ENCODE measurements around the gene SLC5A8. TPM values are rescaled to one million over a fixed set of nuclear protein-coding genes. Genes with fewer than 3 reads are reported as not detected.

SLC5A8 gene
- total RNA-seq, 4 donors from 2014 or later = 0.32 TPM; not detected in 3

GRCh38 chr12:101200145-101200544, 9.9 kb downstream of the SLC5A8 start:
- in situ Hi-C loops (cut with MboI; ENCODE audit: low pct_ligation_motif_present in 1 of 4, low pct_unique_long_range_greater_than_20kb in 1 of 4, low sequenced_read_pairs in 3 of 4) (no loop called here), intact Hi-C loops (cut with DNase I; ENCODE audit: low total_unique reads) (no loop called here)
- Histone ChIP-seq H3K4me1 (peaks cover 0 to 3% (median 0%) of the 10 kb centered on the region in 4 donors), H3K36me3 (no peaks in the 10 kb centered on the region), H3K4me3 (no peak overlapping the region), H3K9me3 (no peaks in the 10 kb centered on the region), H3K27ac (no peak overlapping the region), H3K27me3 (no peaks in the 10 kb centered on the region)
- TF ChIP-seq POLR2A (IDR thresholded peaks at IDR 0.05) (no peak), EP300 (IDR thresholded peaks at IDR 0.05; ENCODE audit: low read depth) (no peak), CTCF (IDR thresholded peaks at IDR 0.05) (no peak), POLR2AphosphoS5 (IDR thresholded peaks at IDR 0.05) (no peak)
- WGBS, 2 donors (ENCODE audit: low coverage in 1 of 2) = 56 to 65% methylated on average over 2 of the region's 2 CpGs
- no peak for DNase-seq

- no peaks in the 10 kb centered on the region for H3K9me3 ChIP-seq
- H3K4me3 ChIP-seq = no peak overlapping the region
- intact Hi-C loops (cut with DNase I; ENCODE audit: low total_unique reads) (no loop called here), in situ Hi-C loops (cut with MboI; ENCODE audit: low pct_ligation_motif_present in 1 of 4, low pct_unique_long_range_greater_than_20kb in 1 of 4, low sequenced_read_pairs in 3 of 4) (no loop called here)
- H3K36me3 ChIP-seq = no peaks in the 10 kb centered on the region
- no peak overlapping the region for H3K27ac ChIP-seq
- TF ChIP-seq CTCF (IDR thresholded peaks at IDR 0.05) (no peak), POLR2A (IDR thresholded peaks at IDR 0.05) (no peak), EP300 (IDR thresholded peaks at IDR 0.05; ENCODE audit: low read depth) (no peak), POLR2AphosphoS5 (IDR thresholded peaks at IDR 0.05) (no peak)
- no peaks in the 10 kb centered on the region for H3K4me1 ChIP-seq
- WGBS, 2 donors (ENCODE audit: low coverage in 1 of 2) = 79 to 83% methylated on average over 2 of the region's 2 CpGs
- no peaks in the 10 kb centered on the region for H3K27me3 ChIP-seq
- no peak for DNase-seq
Observed at GRCh38 chr12:101186291-101186690, 23.7 kb downstream of the SLC5A8 start.

- H3K4me1 ChIP-seq = no peaks in the 10 kb centered on the region
- no peak for TF ChIP-seq CTCF (IDR thresholded peaks at IDR 0.05)
- no peak for TF ChIP-seq POLR2A (IDR thresholded peaks at IDR 0.05)
- no peak for TF ChIP-seq EP300 (IDR thresholded peaks at IDR 0.05; ENCODE audit: low read depth)
- no peak for TF ChIP-seq POLR2AphosphoS5 (IDR thresholded peaks at IDR 0.05)
- in situ Hi-C loops (cut with MboI; ENCODE audit: low pct_ligation_motif_present in 1 of 4, low pct_unique_long_range_greater_than_20kb in 1 of 4, low sequenced_read_pairs in 3 of 4) = no loop called here
- no peaks in the 10 kb centered on the region for H3K36me3 ChIP-seq
- no peak overlapping the region for H3K27ac ChIP-seq
- H3K9me3 ChIP-seq = no peaks in the 10 kb centered on the region
- 43 to 53% methylated on average over 2 of the region's 2 CpGs for WGBS, 2 donors (ENCODE audit: low coverage in 1 of 2)
- no peaks in the 10 kb centered on the region for H3K27me3 ChIP-seq
- DNase-seq = no peak
- no peak overlapping the region for H3K4me3 ChIP-seq
- intact Hi-C loops (cut with DNase I; ENCODE audit: low total_unique reads) = no loop called here
Observed at GRCh38 chr12:101181776-101182175, 28.3 kb downstream of the SLC5A8 start.

- in situ Hi-C loops (cut with MboI; ENCODE audit: low pct_ligation_motif_present in 1 of 4, low pct_unique_long_range_greater_than_20kb in 1 of 4, low sequenced_read_pairs in 3 of 4) (no loop called here), intact Hi-C loops (cut with DNase I; ENCODE audit: low total_unique reads) (no loop called here)
- Histone ChIP-seq H3K27ac (no peak overlapping the region), H3K4me1 (no peaks in the 10 kb centered on the region), H3K27me3 (no peaks in the 10 kb centered on the region), H3K4me3 (no peak overlapping the region), H3K9me3 (no peaks in the 10 kb centered on the region), H3K36me3 (no peaks in the 10 kb centered on the region)
- TF ChIP-seq POLR2AphosphoS5 (IDR thresholded peaks at IDR 0.05) (no peak), EP300 (IDR thresholded peaks at IDR 0.05; ENCODE audit: low read depth) (no peak), POLR2A (IDR thresholded peaks at IDR 0.05) (no peak), CTCF (IDR thresholded peaks at IDR 0.05) (no peak)
- WGBS, 2 donors (ENCODE audit: low coverage in 1 of 2) = 40 to 59% methylated on average over 3 of the region's 3 CpGs
- DNase-seq = peak; percentile 48
Observed at GRCh38 chr12:101174541-101174940, 35.5 kb downstream of the SLC5A8 start.

Data from transverse colon (tissue), 4 donors.